ENCODE data around the gene MYO7A. TPM values are rescaled to one million over a fixed set of nuclear protein-coding genes. Genes with fewer than 3 reads are reported as not detected.

The MYO7A gene
- total and polyA plus RNA-seq, 2 of the 4 experiments (the other 2 are of a cell fraction): 0.02 TPM; not detected in 1

- dilution Hi-C loops (cut with HindIII; ENCODE audit: low sequenced_read_pairs, unreplicated experiment) (no loop called here), in situ Hi-C loops (cut with MboI; ENCODE audit: low sequenced_read_pairs) (no loop called here), intact Hi-C loops (cut with micrococcal nuclease) (no loop called here)
- H3K4me1 ChIP-seq (ENCODE audit: control insufficient read depth, insufficient read depth, low read length): peaks cover 3% of the 10 kb centered on the region; the same call in 1 of the 2 replicates
- no peaks in the 10 kb centered on the region for H3K9me1 ChIP-seq (ENCODE audit: insufficient read depth, low read length)
- ATAC-seq (ENCODE audit: low read depth) (no peak), DNase-seq (no peak)
- H4K20me1 ChIP-seq (ENCODE audit: insufficient read depth, low read length): no peaks in the 10 kb centered on the region
- no peak overlapping the region; the same call in 1 of the 2 replicates for H2AK5ac ChIP-seq (ENCODE audit: low read depth, low read length)
- no peak overlapping the region for H3K4ac ChIP-seq (ENCODE audit: low read depth, low read length)
- H2AFZ ChIP-seq (replicated peaks; ENCODE audit: low read length, poor library complexity): peak overlapping the region; percentile 46
- H3K36me3 ChIP-seq (ENCODE audit: control insufficient read depth, insufficient read depth, low read length): no peaks in the 10 kb centered on the region
- H3K4me3 ChIP-seq (ENCODE audit: insufficient read depth, low read depth, low read length): no peak overlapping the region
- H4K5ac ChIP-seq (ENCODE audit: low read depth, low read length): no peak overlapping the region
- no peak overlapping the region for H3K27ac ChIP-seq (ENCODE audit: insufficient read depth, low read length)
- H3K27me3 ChIP-seq (ENCODE audit: control insufficient read depth, insufficient read depth, low read length): no peaks in the 10 kb centered on the region
- H3K79me1 ChIP-seq (ENCODE audit: low read depth in 1 of 2, low read length in 2 of 2): no peaks in the 10 kb centered on the region
- CTCF ChIA-PET: no interaction called here
- H3K18ac ChIP-seq (ENCODE audit: low read depth, low read length): no peak overlapping the region
- H3K56ac ChIP-seq (ENCODE audit: extremely low read depth, insufficient read depth, low read length): no peak overlapping the region
- H3K14ac ChIP-seq (replicated peaks; ENCODE audit: low read depth, low read length): no peak overlapping the region
- H4K91ac ChIP-seq (ENCODE audit: insufficient read depth, low read depth, low read length): no peak overlapping the region
- H3K9me3 ChIP-seq (ENCODE audit: control insufficient read depth, insufficient read depth, low read length): no peaks in the 10 kb centered on the region; the same call in 1 of the 2 replicates
- H2AK9ac ChIP-seq (replicated peaks; ENCODE audit: low read depth, low read length, poor library complexity): no peak overlapping the region
- TF ChIP-seq USF2 (IDR thresholded peaks at IDR 0.05; ENCODE audit: low read depth, low read length) (no peak), BHLHE40 (IDR thresholded peaks at IDR 0.05; ENCODE audit: low read depth, low read length) (no peak), MAFK (IDR thresholded peaks at IDR 0.05; ENCODE audit: low read depth, low read length) (no peak), POLR2A (IDR thresholded peaks at IDR 0.05; ENCODE audit: low read depth, low read length) (no peak), RCOR1 (IDR thresholded peaks at IDR 0.05; ENCODE audit: insufficient replicate concordance, low read length) (no peak), RFX5 (IDR thresholded peaks at IDR 0.05; ENCODE audit: low read depth, low read length) (no peak), MAZ (IDR thresholded peaks at IDR 0.05; ENCODE audit: borderline replicate concordance, low read depth, low read length) (no peak), MXI1 (IDR thresholded peaks at IDR 0.05; ENCODE audit: borderline replicate concordance, low read depth, low read length) (no peak), CEBPB (IDR thresholded peaks at IDR 0.05; ENCODE audit: low read depth, low read length) (no peak), CHD1 (IDR thresholded peaks at IDR 0.05; ENCODE audit: low read depth, low read length) (no peak), FOS (IDR thresholded peaks at IDR 0.05; ENCODE audit: low read depth, low read length) (no peak), RAD21 (IDR thresholded peaks at IDR 0.05; ENCODE audit: low read length) (no peak), NFE2L2 (IDR thresholded peaks at IDR 0.05; ENCODE audit: low read depth, low read length) (no peak), SMC3 (IDR thresholded peaks at IDR 0.05; ENCODE audit: low read depth, low read length) (no peak)
- TF ChIP-seq, protein P1, sequence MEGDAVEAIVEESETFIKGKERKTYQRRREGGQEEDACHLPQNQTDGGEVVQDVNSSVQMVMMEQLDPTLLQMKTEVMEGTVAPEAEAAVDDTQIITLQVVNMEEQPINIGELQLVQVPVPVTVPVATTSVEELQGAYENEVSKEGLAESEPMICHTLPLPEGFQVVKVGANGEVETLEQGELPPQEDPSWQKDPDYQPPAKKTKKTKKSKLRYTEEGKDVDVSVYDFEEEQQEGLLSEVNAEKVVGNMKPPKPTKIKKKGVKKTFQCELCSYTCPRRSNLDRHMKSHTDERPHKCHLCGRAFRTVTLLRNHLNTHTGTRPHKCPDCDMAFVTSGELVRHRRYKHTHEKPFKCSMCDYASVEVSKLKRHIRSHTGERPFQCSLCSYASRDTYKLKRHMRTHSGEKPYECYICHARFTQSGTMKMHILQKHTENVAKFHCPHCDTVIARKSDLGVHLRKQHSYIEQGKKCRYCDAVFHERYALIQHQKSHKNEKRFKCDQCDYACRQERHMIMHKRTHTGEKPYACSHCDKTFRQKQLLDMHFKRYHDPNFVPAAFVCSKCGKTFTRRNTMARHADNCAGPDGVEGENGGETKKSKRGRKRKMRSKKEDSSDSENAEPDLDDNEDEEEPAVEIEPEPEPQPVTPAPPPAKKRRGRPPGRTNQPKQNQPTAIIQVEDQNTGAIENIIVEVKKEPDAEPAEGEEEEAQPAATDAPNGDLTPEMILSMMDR (conservative IDR thresholded peaks at IDR 0.05; ENCODE audit: low read depth, low read length): no peak
- TF ChIP-seq, protein P2, sequence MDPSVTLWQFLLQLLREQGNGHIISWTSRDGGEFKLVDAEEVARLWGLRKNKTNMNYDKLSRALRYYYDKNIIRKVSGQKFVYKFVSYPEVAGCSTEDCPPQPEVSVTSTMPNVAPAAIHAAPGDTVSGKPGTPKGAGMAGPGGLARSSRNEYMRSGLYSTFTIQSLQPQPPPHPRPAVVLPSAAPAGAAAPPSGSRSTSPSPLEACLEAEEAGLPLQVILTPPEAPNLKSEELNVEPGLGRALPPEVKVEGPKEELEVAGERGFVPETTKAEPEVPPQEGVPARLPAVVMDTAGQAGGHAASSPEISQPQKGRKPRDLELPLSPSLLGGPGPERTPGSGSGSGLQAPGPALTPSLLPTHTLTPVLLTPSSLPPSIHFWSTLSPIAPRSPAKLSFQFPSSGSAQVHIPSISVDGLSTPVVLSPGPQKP (IDR thresholded peaks at IDR 0.05; ENCODE audit: borderline replicate concordance, low read depth, low read length): no peak
- POLR2A ChIA-PET (ENCODE audit: unreplicated experiment): no interaction called here
- BruUV-seq (replicated peaks): no TSS peak
- no peak overlapping the region for H2BK20ac ChIP-seq (ENCODE audit: low read depth, low read length)
- H2BK5ac ChIP-seq (ENCODE audit: low read depth, low read length, poor library complexity, severe bottlenecking): no peak overlapping the region
- H3K9ac ChIP-seq (ENCODE audit: low read depth, low read length): no peak overlapping the region
- H4K8ac ChIP-seq (ENCODE audit: low read depth in 2 of 2, low read length in 2 of 2): no peak overlapping the region
- no CpG with 5 or more reads among the region's 1 CpG for WGBS, 2 experiments (ENCODE audit: extremely low coverage in 2 of 2, insufficient read length in 1 of 2)
- H2BK120ac ChIP-seq (ENCODE audit: low read depth, low read length): no peak overlapping the region; the same call in 1 of the 2 replicates
- H3K4me2 ChIP-seq (ENCODE audit: low read depth, low read length): no peak overlapping the region
- H2BK15ac ChIP-seq (ENCODE audit: low read depth, low read length): no peak overlapping the region; the same call in 2 of the 3 replicates
- no peak overlapping the region for H3K23ac ChIP-seq (ENCODE audit: low read depth, low read length)
These were observed 125.6 kb downstream of the MYO7A start for GRCh38 chr11:77253690-77254089.
